ENCODE data around the gene HEXIM2. TPM values are rescaled to one million over a fixed set of nuclear protein-coding genes. Genes with fewer than 3 reads are reported as not detected.

The HEXIM2 gene
- total and polyA plus RNA-seq, 2 experiments from 2014 or later: 9.0 to 9.5 TPM

- TF ChIP-seq CTCF (conservative IDR thresholded peaks at IDR 0.05; ENCODE audit: low read depth in 2 of 2) (no peak), ZNF331 (CRISPR knock-in tag; IDR thresholded peaks at IDR 0.05; ENCODE audit: low read depth) (no peak), NANOG (IDR thresholded peaks at IDR 0.05; ENCODE audit: borderline replicate concordance) (no peak), JUNB (IDR thresholded peaks at IDR 0.05; ENCODE audit: unreplicated experiment) (no peak), POLR2AphosphoS5 (IDR thresholded peaks at IDR 0.05; ENCODE audit: low read depth) (no peak), EZH2 (IDR thresholded peaks at IDR 0.05; ENCODE audit: low read depth, unreplicated experiment) (no peak), ZNF114 (CRISPR knock-in tag; IDR thresholded peaks at IDR 0.05) (no peak)
- TF ChIP-seq, protein P1, sequence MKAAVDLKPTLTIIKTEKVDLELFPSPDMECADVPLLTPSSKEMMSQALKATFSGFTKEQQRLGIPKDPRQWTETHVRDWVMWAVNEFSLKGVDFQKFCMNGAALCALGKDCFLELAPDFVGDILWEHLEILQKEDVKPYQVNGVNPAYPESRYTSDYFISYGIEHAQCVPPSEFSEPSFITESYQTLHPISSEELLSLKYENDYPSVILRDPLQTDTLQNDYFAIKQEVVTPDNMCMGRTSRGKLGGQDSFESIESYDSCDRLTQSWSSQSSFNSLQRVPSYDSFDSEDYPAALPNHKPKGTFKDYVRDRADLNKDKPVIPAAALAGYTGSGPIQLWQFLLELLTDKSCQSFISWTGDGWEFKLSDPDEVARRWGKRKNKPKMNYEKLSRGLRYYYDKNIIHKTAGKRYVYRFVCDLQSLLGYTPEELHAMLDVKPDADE (IDR thresholded peaks at IDR 0.05): no peak
Observed at GRCh38 chr17:45130681-45131615, 30.7 kb upstream of the HEXIM2 start (continued).

DNA sequence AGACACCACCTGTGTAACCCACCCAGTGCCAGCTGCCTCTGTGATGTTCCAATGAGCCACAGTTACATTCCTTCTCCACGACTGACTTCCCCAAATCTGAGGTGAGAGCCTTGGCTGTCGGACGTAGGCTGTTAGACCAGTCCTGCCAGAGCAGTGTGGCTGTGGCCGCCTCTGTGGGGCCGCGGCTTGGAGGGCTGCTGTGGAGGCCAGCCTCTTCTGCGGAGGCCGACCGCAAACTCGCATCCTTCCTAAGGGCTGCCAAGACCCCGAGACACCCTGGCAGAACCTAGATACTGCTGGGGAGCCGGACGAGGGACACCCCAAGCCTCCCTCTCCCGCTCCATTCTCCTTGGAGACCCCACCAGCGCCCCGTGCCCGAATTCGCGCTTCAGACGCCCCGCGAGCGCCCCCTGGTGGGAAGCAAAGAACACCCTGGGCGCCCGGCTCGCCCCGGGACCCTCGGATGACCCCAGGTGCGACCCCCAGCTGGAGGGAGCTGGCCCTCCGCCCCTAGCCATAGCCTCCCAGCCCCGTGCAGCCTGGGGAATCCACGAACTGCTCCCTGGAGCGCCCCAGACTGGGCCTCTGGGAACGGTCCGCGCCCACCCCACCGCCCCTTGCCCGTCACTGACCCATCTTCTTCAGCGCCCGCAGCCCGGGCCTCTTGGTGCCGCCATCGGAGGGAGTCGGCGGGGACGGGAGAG lies 29.9 kb upstream of the HEXIM2 start:
- Mint-ChIP-seq H3K4me3 (peak overlapping the region; percentile 70), H3K27ac (no peak overlapping the region), H3K27me3 (ENCODE audit: insufficient read depth, low read depth, poor library complexity) (peaks cover 28% of the 10 kb centered on the region), H3K36me3 (ENCODE audit: low read depth) (peaks cover 3% of the 10 kb centered on the region; the same call in 1 of the 3 replicates), H3K9me3 (no peaks in the 10 kb centered on the region), H3K4me1 (peaks cover 17% of the 10 kb centered on the region)
- Histone ChIP-seq H3K4me3 (peak overlapping the region; percentile 90), H3K79me2 (replicated peaks; ENCODE audit: insufficient read depth) (no peaks in the 10 kb centered on the region), H3K9me2 (ENCODE audit: insufficient read depth) (no peaks in the 10 kb centered on the region), H3K4me2 (peak overlapping the region; percentile 90), H4K20me1 (replicated peaks; ENCODE audit: insufficient read depth) (no peaks in the 10 kb centered on the region; the same call in 1 of the 2 replicates), H3K27ac (ENCODE audit: low read depth) (no peak overlapping the region), H3K36me3 (ENCODE audit: insufficient read depth) (no peaks in the 10 kb centered on the region), H3K4me1 (ENCODE audit: insufficient read depth) (peaks cover 3% of the 10 kb centered on the region; the same call in 1 of the 2 replicates), H3K27me3 (ENCODE audit: insufficient read depth) (no peaks in the 10 kb centered on the region), H2AFZ (peak overlapping the region; percentile 95), H3F3A (replicated peaks; ENCODE audit: low read depth) (peaks cover 6% of the 10 kb centered on the region; the same call in 1 of the 2 replicates)
- peak; percentile 9 for ATAC-seq
- TF ChIP-seq CTCF (conservative IDR thresholded peaks at IDR 0.05; ENCODE audit: low read depth in 2 of 2): peak; percentile 79 to 89
- TF ChIP-seq, protein P1 (IDR thresholded peaks at IDR 0.05): no peak
- no peak for TF ChIP-seq NANOG (IDR thresholded peaks at IDR 0.05; ENCODE audit: borderline replicate concordance)
- TF ChIP-seq JUNB (IDR thresholded peaks at IDR 0.05; ENCODE audit: unreplicated experiment): no peak
- TF ChIP-seq CREB1 (CRISPR knock-in tag; IDR thresholded peaks at IDR 0.05; ENCODE audit: low read depth): no peak
- DNase-seq (ENCODE audit: low spot score): peak; percentile 86

Data from GM23338 (cell line).